AG09319 (cell line): ENCODE results near the gene PBLD.

ENCODE experiments used
- DNase-seq: peaks from one replicate; pipeline ENCODE4 v3.0.0-alpha.2; 2010; ENCODE audit warnings: low read depth; ENCODE audit errors: extremely low read depth
- CTCF ChIP-seq: IDR thresholded peaks from 2 replicates; pipeline ENCODE4 v1.5.1; 2011; ENCODE audit warnings: low read depth, mild to moderate bottlenecking, inconsistent platforms, low read length, moderate library complexity

The PBLD gene

GRCh38 chr10:68359189-68359588 lies 26.5 kb upstream of the PBLD start:
- DNase-seq, result no peak
- no peak for TF ChIP-seq CTCF

- DNase-seq, result no peak
- no peak for TF ChIP-seq CTCF
These were observed 20.8 kb upstream of the PBLD start for GRCh38 chr10:68353537-68353936.

- TF ChIP-seq CTCF, result peak; percentile 78
- DNase-seq, result no peak
These were observed 15.6 kb upstream of the PBLD start for GRCh38 chr10:68348265-68348741.

GRCh38 chr10:68346774-68347173 lies 14.0 kb upstream of the PBLD start:
- TF ChIP-seq CTCF, result no peak
- no peak for DNase-seq

- DNase-seq, result no peak
- no peak for TF ChIP-seq CTCF
These were observed 12.9 kb upstream of the PBLD start for GRCh38 chr10:68345621-68346020.

- TF ChIP-seq CTCF, result no peak
- no peak for DNase-seq
These were observed 10.3 kb upstream of the PBLD start for GRCh38 chr10:68342909-68343516.

GRCh38 chr10:68340358-68341080 lies 7.8 kb upstream of the PBLD start:
- TF ChIP-seq CTCF, result no peak
- no peak for DNase-seq
